Stomach smooth muscle (tissue), 2 donors: Measurements from ENCODE around the gene CRPPA.

ENCODE experiments used
- H3K27ac ChIP-seq: one replicate; pipeline ENCODE4 v1.7.0; 2013; ENCODE audit warnings: mild to moderate bottlenecking, low read length, inconsistent platforms
- H3K27me3 ChIP-seq, 2 donors: one replicate each; pipeline ENCODE4 v1.7.0; 2013; ENCODE audit warnings: low read length in 2 of 2; ENCODE audit not compliant: insufficient read depth in 2 of 2, control insufficient read depth in 1 of 2
- H3K36me3 ChIP-seq, 2 donors: one replicate each; pipeline ENCODE4 v1.7.0; 2013; ENCODE audit warnings: low read length in 2 of 2; ENCODE audit not compliant: control insufficient read depth in 2 of 2, insufficient read depth in 2 of 2
- H3K4me1 ChIP-seq: one replicate; pipeline ENCODE4 v1.7.0; 2013; ENCODE audit warnings: low read length; ENCODE audit not compliant: control insufficient read depth, insufficient read depth
- H3K4me3 ChIP-seq, 2 donors: one replicate each; pipeline ENCODE4 v1.7.0; 2013; ENCODE audit warnings: low read length in 2 of 2
- H3K9ac ChIP-seq, 2 donors: one replicate each; pipeline ENCODE4 v1.7.0; 2013; ENCODE audit warnings: low read length in 2 of 2, mild to moderate bottlenecking in 1 of 2
- H3K9me3 ChIP-seq, 2 donors: one replicate each; pipeline ENCODE4 v1.7.0; 2013; ENCODE audit warnings: low read length in 2 of 2; ENCODE audit not compliant: control insufficient read depth in 2 of 2
- donor health status: healthy.
- donor health status: Pancreatic carcinoma.

Gene CRPPA

DNA sequence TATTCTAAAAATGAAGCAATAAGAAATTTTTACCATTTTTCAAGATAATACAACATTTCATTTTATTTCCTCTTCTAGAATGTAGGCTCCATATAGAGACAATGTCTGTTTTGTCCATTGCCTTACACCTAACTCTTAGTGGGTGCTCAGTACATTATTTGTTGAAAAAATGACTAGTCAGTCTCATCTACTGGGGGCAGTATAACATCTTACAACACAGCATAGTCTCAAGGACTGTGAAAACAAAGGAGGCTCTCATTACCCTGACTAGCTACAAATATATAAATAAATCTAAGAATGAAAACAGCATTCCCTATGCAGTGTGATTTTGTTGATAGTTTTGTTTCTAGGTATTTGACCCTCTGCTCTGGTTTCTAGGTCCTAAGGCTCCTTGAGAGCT lies 11.6 kb downstream of the CRPPA start:
- Histone ChIP-seq H3K27ac (no peak overlapping the region), H3K27me3 (no peaks in the 10 kb centered on the region), H3K9me3 (no peaks in the 10 kb centered on the region), H3K4me3 (no peak overlapping the region), H3K36me3 (no peaks in the 10 kb centered on the region), H3K4me1 (no peaks in the 10 kb centered on the region), H3K9ac (no peak overlapping the region)

DNA sequence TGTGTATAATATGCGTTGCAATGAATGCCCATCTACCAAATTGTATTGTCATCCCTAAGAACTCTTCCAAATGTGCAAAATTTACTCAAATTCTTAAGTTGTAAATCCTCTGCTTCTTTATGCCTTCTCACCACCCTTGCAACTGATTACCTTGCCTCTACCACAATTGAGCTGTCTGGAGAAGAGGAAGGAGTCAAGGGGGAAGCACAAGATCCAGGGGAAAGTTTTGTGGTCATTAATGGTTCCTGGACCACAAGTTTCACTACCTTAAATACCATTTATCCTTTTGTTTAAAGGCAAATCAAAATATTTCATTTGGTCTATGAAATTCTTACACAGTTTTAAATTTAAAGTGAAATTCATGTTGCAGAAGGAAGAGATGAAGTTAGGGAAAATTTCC lies 16.7 kb downstream of the CRPPA start:
- Histone ChIP-seq H3K9me3 (peaks cover 3 to 15% of the 10 kb centered on the region in 2 donors), H3K27ac (no peak overlapping the region), H3K27me3 (no peaks in the 10 kb centered on the region), H3K36me3 (peaks cover 0 to 5% of the 10 kb centered on the region in 2 donors), H3K4me3 (no peak overlapping the region), H3K9ac (no peak overlapping the region), H3K4me1 (no peaks in the 10 kb centered on the region)

DNA sequence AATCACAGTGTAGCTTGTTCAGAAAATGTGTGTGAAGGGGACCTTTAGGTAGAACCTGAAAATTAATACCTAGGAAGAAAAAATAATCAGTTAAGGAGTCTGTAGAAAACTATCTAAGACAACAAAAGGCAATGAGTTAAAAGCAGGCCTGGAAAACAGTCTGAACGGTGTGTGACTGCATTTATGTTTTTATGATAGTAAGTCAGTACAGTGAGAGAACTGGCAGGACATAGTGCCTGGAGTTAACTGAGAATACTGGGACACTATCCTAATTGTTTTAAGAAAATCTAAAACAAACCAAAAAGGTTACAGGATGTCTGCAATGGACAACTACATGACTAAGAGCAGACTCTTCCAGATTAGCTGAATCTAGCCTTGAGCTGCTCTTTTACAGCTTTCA lies 17.9 kb downstream of the CRPPA start:
- no peaks in the 10 kb centered on the region for H3K4me1 ChIP-seq
- no peak overlapping the region for H3K27ac ChIP-seq
- H3K27me3 ChIP-seq = no peaks in the 10 kb centered on the region
- no peak overlapping the region for H3K4me3 ChIP-seq
- H3K36me3 ChIP-seq = peaks cover 0 to 5% of the 10 kb centered on the region in 2 donors
- H3K9me3 ChIP-seq = peaks cover 3 to 22% of the 10 kb centered on the region in 2 donors
- H3K9ac ChIP-seq = no peak overlapping the region

DNA sequence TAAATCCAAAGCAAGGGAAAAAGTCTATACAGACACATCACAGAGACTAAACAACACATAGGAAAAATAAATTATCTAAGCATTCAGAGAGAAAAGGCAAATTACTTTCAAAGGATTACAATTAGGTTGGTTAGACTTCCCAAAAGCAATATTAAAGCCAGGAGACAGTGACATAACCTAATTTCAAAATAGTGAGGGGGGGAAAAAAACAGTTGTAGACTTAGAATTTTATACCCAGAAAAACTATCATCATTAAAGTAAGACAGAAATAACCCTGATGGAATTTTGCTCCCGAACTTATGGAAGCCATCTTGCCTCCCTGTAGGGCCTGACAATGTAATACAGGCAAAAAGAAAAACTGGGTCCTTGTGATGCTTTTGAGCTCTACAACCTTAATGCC lies 18.4 kb downstream of the CRPPA start:
- Histone ChIP-seq H3K27ac (no peak overlapping the region), H3K9ac (no peak overlapping the region), H3K4me3 (no peak overlapping the region), H3K36me3 (peaks cover 0 to 5% of the 10 kb centered on the region in 2 donors), H3K4me1 (no peaks in the 10 kb centered on the region), H3K9me3 (peaks cover 6 to 22% of the 10 kb centered on the region in 2 donors), H3K27me3 (no peaks in the 10 kb centered on the region)

DNA sequence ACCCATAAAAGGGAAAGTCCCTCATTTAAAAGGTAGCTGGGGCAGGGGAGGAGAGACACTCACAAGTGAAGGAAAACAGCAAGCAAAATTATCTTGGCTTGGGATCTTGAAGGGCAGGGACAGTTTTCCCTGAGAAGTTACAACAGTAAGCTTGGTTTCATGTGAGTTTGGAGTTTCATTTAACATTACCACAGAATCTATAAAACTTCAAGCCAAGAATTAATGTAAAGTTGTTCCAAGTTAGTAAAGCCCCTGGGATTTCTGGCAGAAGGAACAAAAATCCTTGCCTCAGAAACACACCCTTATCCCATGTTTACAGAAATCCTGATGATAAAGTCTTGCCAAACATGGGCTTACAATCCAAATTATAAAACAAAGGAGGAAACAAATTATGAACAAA lies 19.2 kb downstream of the CRPPA start:
- Histone ChIP-seq H3K4me3 (no peak overlapping the region), H3K9ac (no peak overlapping the region), H3K27me3 (no peaks in the 10 kb centered on the region), H3K9me3 (peaks cover 6 to 22% of the 10 kb centered on the region in 2 donors), H3K4me1 (no peaks in the 10 kb centered on the region), H3K27ac (no peak overlapping the region), H3K36me3 (peaks cover 0 to 5% of the 10 kb centered on the region in 2 donors)

DNA sequence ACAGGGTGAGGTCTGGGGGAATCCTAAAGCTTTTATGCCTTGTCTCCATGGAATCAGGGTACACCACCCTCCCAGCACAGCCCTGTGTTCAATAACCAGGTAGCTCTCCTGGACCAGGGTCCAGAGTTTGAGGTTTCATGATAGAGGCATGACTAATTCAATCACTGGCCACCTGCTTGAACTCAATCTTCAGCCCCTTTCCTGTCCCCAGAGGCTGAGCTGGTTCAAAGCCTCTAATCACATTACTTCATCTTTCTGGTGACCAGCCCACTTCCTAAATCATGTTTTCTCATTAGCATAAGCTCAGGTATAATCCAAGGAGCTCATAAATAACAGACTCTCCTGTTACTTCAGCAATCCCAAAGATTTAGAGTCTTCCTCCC lies 20.5 kb downstream of the CRPPA start:
- no peaks in the 10 kb centered on the region for H3K27me3 ChIP-seq
- H3K9me3 ChIP-seq = peaks cover 6 to 22% of the 10 kb centered on the region in 2 donors
- H3K4me1 ChIP-seq = no peaks in the 10 kb centered on the region
- no peak overlapping the region for H3K9ac ChIP-seq
- peaks cover 0 to 5% of the 10 kb centered on the region in 2 donors for H3K36me3 ChIP-seq
- H3K4me3 ChIP-seq = no peak overlapping the region
- no peak overlapping the region for H3K27ac ChIP-seq

DNA sequence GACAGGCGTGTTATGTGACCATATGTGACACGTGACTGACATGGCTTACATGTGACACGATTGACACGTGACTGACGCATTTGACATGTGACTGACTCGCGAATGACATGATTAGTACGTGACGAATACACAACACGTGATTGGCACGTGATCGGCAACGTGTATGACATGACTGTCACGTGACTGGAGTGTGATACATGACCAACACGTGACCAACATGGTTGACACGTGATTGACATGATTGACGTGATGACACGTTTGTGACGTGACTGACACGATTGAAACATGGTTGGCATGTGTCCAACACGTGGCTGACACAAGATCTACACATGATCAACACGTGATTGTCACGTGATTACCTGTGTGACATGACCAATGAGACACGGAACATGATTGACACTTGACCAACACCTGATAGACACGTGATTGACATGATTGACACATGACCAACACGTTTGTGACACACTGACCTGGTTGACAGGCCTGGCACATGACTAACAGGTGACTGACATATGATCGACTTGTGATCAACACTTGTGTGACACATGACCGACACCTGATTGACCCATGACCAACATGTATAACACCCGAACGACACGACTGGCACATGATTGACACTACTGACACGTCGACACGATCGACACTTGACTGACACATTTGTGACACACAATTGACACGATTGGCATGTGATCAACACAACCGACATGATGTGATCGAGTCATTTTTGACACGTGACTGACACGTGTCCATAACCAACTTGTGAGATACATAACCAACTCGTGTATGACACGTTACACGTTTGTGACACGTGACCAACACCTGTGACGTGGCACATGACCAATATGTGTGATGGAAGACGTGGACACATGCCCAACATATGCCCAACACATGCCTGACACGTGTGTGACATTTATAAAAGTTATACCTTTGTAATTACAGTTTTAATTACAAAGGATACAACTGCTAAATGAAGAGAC lies 21.1 kb downstream of the CRPPA start:
- Histone ChIP-seq H3K4me1 (no peaks in the 10 kb centered on the region), H3K27ac (no peak overlapping the region), H3K27me3 (no peaks in the 10 kb centered on the region), H3K9me3 (peaks cover 6 to 22% of the 10 kb centered on the region in 2 donors), H3K4me3 (no peak overlapping the region), H3K36me3 (peaks cover 0 to 5% of the 10 kb centered on the region in 2 donors), H3K9ac (no peak overlapping the region)

DNA sequence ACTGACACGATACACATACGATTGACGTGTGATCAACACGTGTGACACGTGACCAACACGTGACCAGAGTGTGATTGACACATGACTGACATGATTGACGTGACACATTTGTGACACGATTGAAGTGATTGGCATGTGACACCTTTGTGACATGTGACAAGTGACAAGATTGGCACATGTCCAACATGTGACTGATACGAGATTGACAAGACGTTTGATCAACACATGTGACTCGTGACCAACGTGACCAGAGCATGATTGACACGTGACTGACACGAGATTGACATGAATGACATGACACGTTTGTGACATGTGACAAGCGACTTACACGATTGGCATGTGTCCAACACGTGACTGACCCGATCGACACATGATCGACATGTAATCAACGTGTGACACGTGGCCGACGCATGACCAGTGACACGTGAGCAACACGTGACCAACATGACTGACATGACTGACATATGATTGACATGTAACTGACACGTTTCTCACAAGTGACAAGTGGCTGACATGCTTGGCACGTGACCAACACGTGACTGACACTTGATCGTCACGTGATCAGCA lies 22.0 kb downstream of the CRPPA start:
- peaks cover 6 to 22% of the 10 kb centered on the region in 2 donors for H3K9me3 ChIP-seq
- no peaks in the 10 kb centered on the region for H3K4me1 ChIP-seq
- H3K9ac ChIP-seq = no peak overlapping the region
- no peak overlapping the region for H3K4me3 ChIP-seq
- H3K36me3 ChIP-seq = peaks cover 0 to 5% of the 10 kb centered on the region in 2 donors
- H3K27ac ChIP-seq = no peak overlapping the region
- no peaks in the 10 kb centered on the region for H3K27me3 ChIP-seq

DNA sequence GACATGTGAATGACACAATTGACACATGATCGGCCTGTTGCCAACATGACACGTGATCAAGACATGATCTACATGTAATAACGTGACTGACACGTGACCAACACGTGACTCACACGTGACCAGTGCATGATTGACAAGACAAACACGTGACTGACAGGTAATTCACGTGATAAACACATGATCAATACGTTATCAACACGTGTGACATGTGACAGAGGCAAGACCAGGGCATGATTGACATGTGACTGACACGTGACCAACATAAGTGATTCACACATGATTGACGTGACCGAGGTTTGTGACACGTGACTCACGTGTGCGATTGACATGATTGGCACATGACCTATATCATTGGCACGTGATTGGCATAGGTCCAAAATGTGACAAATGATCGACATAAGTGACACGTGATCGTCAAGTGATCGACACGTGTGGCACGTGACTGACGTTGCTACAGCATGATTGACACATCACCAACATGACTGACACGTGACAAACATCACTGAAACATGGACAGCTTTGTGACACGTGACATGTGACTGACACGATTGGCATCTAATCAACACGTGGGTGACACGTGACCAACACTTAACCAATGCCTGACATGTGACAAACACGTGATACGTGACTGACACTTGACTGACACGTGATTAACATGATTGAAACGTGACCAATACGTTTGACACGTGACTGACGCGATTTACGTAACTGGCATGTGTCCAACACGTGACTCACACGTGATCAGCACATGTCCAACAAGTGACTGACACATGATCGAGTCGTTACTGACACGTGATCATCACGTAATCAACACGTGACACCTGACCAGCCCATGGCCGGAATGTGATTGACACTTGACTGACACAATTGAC lies 23.0 kb downstream of the CRPPA start:
- Histone ChIP-seq H3K27me3 (no peaks in the 10 kb centered on the region), H3K4me3 (no peak overlapping the region), H3K27ac (no peak overlapping the region), H3K4me1 (no peaks in the 10 kb centered on the region), H3K9me3 (peaks cover 6 to 22% of the 10 kb centered on the region in 2 donors), H3K36me3 (peaks cover 0 to 5% of the 10 kb centered on the region in 2 donors), H3K9ac (no peak overlapping the region)

DNA sequence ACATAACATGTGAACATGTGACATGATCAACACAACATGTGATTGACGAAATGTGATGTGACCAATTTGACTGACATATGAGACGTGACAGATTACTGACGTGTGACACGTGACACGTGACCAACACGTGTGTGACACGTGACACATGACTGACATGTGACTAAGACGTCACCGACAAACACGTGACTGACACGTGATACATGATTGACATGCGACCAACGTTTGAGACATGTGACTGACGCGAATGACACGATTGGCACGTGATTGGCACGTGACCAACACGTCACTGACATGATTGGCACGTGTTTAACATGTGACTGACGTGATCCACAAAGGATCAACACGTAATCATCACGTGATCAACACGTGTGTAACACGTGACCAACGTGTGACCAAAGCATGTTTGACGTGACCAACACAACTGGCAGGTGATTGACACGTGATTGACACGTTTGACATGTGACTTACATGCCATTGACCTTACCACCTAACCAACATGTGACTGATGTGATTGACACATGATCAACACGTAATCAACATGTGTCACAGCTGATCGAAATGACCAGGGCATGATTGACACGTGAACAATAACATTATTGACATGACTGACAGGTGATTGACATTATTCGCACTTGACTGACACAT lies 23.7 kb downstream of the CRPPA start:
- peaks cover 3 to 16% of the 10 kb centered on the region in 2 donors for H3K9me3 ChIP-seq
- H3K27ac ChIP-seq = no peak overlapping the region
- no peak overlapping the region for H3K4me3 ChIP-seq
- H3K9ac ChIP-seq = no peak overlapping the region
- H3K36me3 ChIP-seq = peaks cover 0 to 5% of the 10 kb centered on the region in 2 donors
- no peaks in the 10 kb centered on the region for H3K4me1 ChIP-seq
- H3K27me3 ChIP-seq = no peaks in the 10 kb centered on the region
